Measurements from ENCODE around the gene TSPAN18. TPM values are rescaled to one million over a fixed set of nuclear protein-coding genes. Genes with fewer than 3 reads are reported as not detected.

Gene TSPAN18
- total RNA-seq, 1 donor from 2014 or later, result 12.8 TPM

DNA sequence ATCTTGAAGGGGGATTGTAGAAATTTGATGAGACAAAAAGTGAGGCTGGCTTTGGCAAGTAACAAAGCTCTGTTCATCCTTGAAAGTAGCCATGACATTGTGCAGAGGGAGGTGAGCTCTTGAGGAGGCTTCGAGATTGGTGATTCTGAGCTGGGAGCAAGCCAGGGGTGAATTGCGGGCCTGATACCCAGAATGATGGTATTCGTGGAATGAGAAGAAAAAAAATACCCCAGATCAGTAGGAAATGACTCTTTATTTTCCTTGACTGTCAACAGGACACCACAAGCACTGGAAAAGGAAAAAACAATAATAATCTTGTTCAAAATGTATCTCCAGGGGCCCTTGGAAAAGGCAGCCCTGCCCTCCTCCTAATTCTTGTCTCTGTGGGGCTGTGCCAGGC, 62.7 kb downstream of the TSPAN18 start:
- TF ChIP-seq POLR2A (IDR thresholded peaks at IDR 0.05) (no peak), POLR2AphosphoS5 (IDR thresholded peaks at IDR 0.05; ENCODE audit: insufficient read depth in 1 of 2, low read depth in 1 of 2) (no peak)
- TF ChIP-seq, protein P1, sequence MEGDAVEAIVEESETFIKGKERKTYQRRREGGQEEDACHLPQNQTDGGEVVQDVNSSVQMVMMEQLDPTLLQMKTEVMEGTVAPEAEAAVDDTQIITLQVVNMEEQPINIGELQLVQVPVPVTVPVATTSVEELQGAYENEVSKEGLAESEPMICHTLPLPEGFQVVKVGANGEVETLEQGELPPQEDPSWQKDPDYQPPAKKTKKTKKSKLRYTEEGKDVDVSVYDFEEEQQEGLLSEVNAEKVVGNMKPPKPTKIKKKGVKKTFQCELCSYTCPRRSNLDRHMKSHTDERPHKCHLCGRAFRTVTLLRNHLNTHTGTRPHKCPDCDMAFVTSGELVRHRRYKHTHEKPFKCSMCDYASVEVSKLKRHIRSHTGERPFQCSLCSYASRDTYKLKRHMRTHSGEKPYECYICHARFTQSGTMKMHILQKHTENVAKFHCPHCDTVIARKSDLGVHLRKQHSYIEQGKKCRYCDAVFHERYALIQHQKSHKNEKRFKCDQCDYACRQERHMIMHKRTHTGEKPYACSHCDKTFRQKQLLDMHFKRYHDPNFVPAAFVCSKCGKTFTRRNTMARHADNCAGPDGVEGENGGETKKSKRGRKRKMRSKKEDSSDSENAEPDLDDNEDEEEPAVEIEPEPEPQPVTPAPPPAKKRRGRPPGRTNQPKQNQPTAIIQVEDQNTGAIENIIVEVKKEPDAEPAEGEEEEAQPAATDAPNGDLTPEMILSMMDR (IDR thresholded peaks at IDR 0.05), result no peak
- Histone ChIP-seq H3K9me3 (no peaks in the 10 kb centered on the region), H3K36me3 (no peaks in the 10 kb centered on the region), H3K27me3 (no peaks in the 10 kb centered on the region), H3K4me1 (no peaks in the 10 kb centered on the region), H3K4me3 (no peak overlapping the region), H3K27ac (no peak overlapping the region)
- no peak for DNase-seq (ENCODE audit: extremely low spot score in 2 of 2)
- intact Hi-C loops (cut with DNase I), result no loop called here

GRCh38 chr11:44790211-44790610, 63.4 kb downstream of the TSPAN18 start:
- intact Hi-C loops (cut with DNase I), result loop anchor here (10.0 kb wide), 1 partner anchor 725 kb away; no protein-coding TSS in a partner anchor
- Histone ChIP-seq H3K36me3 (no peaks in the 10 kb centered on the region), H3K4me3 (no peak overlapping the region), H3K9me3 (no peaks in the 10 kb centered on the region), H3K27me3 (no peaks in the 10 kb centered on the region), H3K4me1 (no peaks in the 10 kb centered on the region), H3K27ac (no peak overlapping the region)
- no peak for DNase-seq (ENCODE audit: extremely low spot score in 2 of 2)
- TF ChIP-seq, protein P1 (IDR thresholded peaks at IDR 0.05), result no peak
- TF ChIP-seq POLR2A (IDR thresholded peaks at IDR 0.05) (no peak), POLR2AphosphoS5 (IDR thresholded peaks at IDR 0.05; ENCODE audit: insufficient read depth in 1 of 2, low read depth in 1 of 2) (no peak)

- no peak for TF ChIP-seq POLR2AphosphoS5 (IDR thresholded peaks at IDR 0.05; ENCODE audit: insufficient read depth in 1 of 2, low read depth in 1 of 2)
- Histone ChIP-seq H3K4me1 (no peaks in the 10 kb centered on the region), H3K27me3 (no peaks in the 10 kb centered on the region), H3K9me3 (no peaks in the 10 kb centered on the region), H3K27ac (no peak overlapping the region), H3K4me3 (no peak overlapping the region), H3K36me3 (no peaks in the 10 kb centered on the region)
- intact Hi-C loops (cut with DNase I), result loop anchor here (10.0 kb wide), 1 partner anchor 723 kb away; no protein-coding TSS in a partner anchor
- DNase-seq (ENCODE audit: extremely low spot score in 2 of 2), result no peak
These were observed 64.7 kb downstream of the TSPAN18 start for GRCh38 chr11:44791316-44791925.

DNA sequence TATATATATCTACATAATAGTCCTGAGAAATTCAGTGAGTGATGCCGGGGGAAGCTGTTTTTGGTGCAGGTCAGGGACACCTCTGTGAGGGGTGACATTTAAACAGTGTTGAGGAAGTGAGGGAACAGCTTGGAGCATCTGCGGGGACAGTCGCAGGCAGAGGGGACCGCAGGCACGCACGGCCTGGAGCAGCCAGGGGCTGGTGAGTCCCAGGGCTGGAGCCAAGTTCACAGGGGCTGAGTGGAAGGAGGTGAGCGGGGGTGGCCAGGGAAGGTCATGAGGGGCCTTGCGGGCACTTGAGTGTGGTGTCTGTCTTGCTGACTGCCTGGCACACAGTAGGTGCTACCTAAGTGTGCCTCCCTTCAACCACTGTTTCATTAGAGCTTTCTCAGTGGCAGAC, 65.4 kb downstream of the TSPAN18 start:
- Histone ChIP-seq H3K36me3 (no peaks in the 10 kb centered on the region), H3K27me3 (no peaks in the 10 kb centered on the region), H3K9me3 (no peaks in the 10 kb centered on the region), H3K4me3 (no peak overlapping the region), H3K27ac (no peak overlapping the region), H3K4me1 (no peaks in the 10 kb centered on the region)
- TF ChIP-seq, protein P1 (IDR thresholded peaks at IDR 0.05), result no peak
- TF ChIP-seq POLR2A (IDR thresholded peaks at IDR 0.05) (no peak), POLR2AphosphoS5 (IDR thresholded peaks at IDR 0.05; ENCODE audit: insufficient read depth in 1 of 2, low read depth in 1 of 2) (no peak)
- intact Hi-C loops (cut with DNase I), result loop anchor here (10.0 kb wide), 1 partner anchor 723 kb away; no protein-coding TSS in a partner anchor
- no peak for DNase-seq (ENCODE audit: extremely low spot score in 2 of 2)

GRCh38 chr11:44793350-44794090, 66.8 kb downstream of the TSPAN18 start:
- Histone ChIP-seq H3K9me3 (no peaks in the 10 kb centered on the region), H3K27ac (no peak overlapping the region), H3K27me3 (no peaks in the 10 kb centered on the region), H3K4me1 (peaks cover 10% of the 10 kb centered on the region), H3K4me3 (no peak overlapping the region), H3K36me3 (no peaks in the 10 kb centered on the region)
- DNase-seq (ENCODE audit: extremely low spot score in 2 of 2), result no peak
- TF ChIP-seq POLR2AphosphoS5 (IDR thresholded peaks at IDR 0.05; ENCODE audit: insufficient read depth in 1 of 2, low read depth in 1 of 2), result no peak
- TF ChIP-seq, protein P1 (IDR thresholded peaks at IDR 0.05), result no peak
- TF ChIP-seq POLR2A (IDR thresholded peaks at IDR 0.05), result no peak
- intact Hi-C loops (cut with DNase I), result loop anchor here (10.0 kb wide), 1 partner anchor 721 kb away; no protein-coding TSS in a partner anchor

All from vagina (tissue), 2 donors.